GM12878 (cell line): ENCODE measurements around the gene ASB15. TPM values are rescaled to one million over a fixed set of nuclear protein-coding genes. Genes with fewer than 3 reads are reported as not detected.

Experiments used
- ATAC-seq: fragments of 200-7000 bp; cut with Tn5 transposase; 3 replicates; pipeline ENCODE4 v1.9.1; 2020; ENCODE audit warnings: mild to moderate bottlenecking, moderate library complexity
- BruUV-seq: library from RNA; stranded (reverse); fragments of 400-500 nt; replicated peaks from 2 replicates; lab custom pipeline; 2021; lab: Mats Ljungman, UMichigan
- CTCF ChIA-PET: fragments of 300-600 bp; sonication (Branson Sonifier 250); formaldehyde crosslinking; extraction: SDS; loops from one replicate; lab custom pipeline; 2021; ENCODE audit warnings: inconsistent platforms; lab: Yijun Ruan, JAX
- POLR2A ChIA-PET: fragments of 350-600 bp; formaldehyde crosslinking; extraction: SDS; loops from one replicate; lab custom pipeline; 2021; ENCODE audit warnings: inconsistent platforms; lab: Charles Lee
- RAD21 ChIA-PET: fragments of 300-600 bp; sonication (Branson Sonifier 250); formaldehyde crosslinking; loops from one replicate; lab custom pipeline; 2023; ENCODE audit warnings: antibody characterized with exemption; ENCODE audit not compliant: unreplicated experiment; lab: Charles Lee
- SMC1A ChIA-PET: fragments of 300-600 bp; sonication (Branson Sonifier 250); formaldehyde crosslinking; loops from one replicate; lab custom pipeline; 2023; ENCODE audit not compliant: unreplicated experiment, uncharacterized antibody; lab: Charles Lee
- DNase-seq: peaks from one replicate; pipeline ENCODE4 v3.0.0-alpha.2; 2011; ENCODE audit warnings: low read depth, low spot score
- FAIRE-seq: peaks from 3 replicates; lab custom pipeline; 2011; peaks lifted over from hg19 to GRCh38; lab: Jason Lieb, UNC
- H2AFZ ChIP-seq: 2 replicates; pipeline ENCODE4 v1.6.0; 2011; ENCODE audit warnings: low read depth, low read length, control low read depth; ENCODE audit not compliant: control insufficient read depth
- H3K27ac ChIP-seq: 2 replicates; pipeline ENCODE4 v1.5.1; 2011; ENCODE audit warnings: control low read depth; ENCODE audit not compliant: control insufficient read depth, insufficient read depth
- H3K27me3 ChIP-seq, 2 experiments: replicated peaks in 1 of 2; 2 replicates each; pipeline versions ENCODE4 v1.6.0 to v1.6.1; 2011; ENCODE audit warnings: low read length in 1 of 2; ENCODE audit not compliant: control insufficient read depth in 2 of 2, insufficient read depth in 2 of 2
- H3K36me3 ChIP-seq, 2 experiments: 2 replicates each; pipeline ENCODE4 v1.5.1; 2011; ENCODE audit warnings: low read length in 1 of 2; ENCODE audit not compliant: control insufficient read depth in 2 of 2, insufficient read depth in 2 of 2
- H3K4me1 ChIP-seq: 2 replicates; pipeline ENCODE4 v1.6.1; 2011; ENCODE audit warnings: mild to moderate bottlenecking, low read length, moderate library complexity, mixed read lengths; ENCODE audit not compliant: control insufficient read depth, insufficient read depth
- H3K4me2 ChIP-seq: 2 replicates; pipeline ENCODE4 v1.6.0; 2011; ENCODE audit warnings: control low read depth; ENCODE audit not compliant: control insufficient read depth, insufficient read depth
- H3K4me3 ChIP-seq: fragments of 200-600 bp; sonication (generic); 2 replicates; pipeline ENCODE4 v1.5.1; 2016
- H3K79me2 ChIP-seq: 2 replicates; pipeline ENCODE4 v1.6.0; 2011; ENCODE audit warnings: low read length; ENCODE audit not compliant: control insufficient read depth, insufficient read depth
- H3K9ac ChIP-seq: 2 replicates; pipeline ENCODE4 v1.8.0; 2011; ENCODE audit warnings: low read length, control low read depth, mixed read lengths; ENCODE audit not compliant: control insufficient read depth, insufficient read depth
- H3K9me3 ChIP-seq: replicated peaks from 3 replicates; pipeline ENCODE4 v1.5.1; 2011; ENCODE audit warnings: mild to moderate bottlenecking, low read length; ENCODE audit not compliant: control insufficient read depth, insufficient read depth
- H4K20me1 ChIP-seq: 2 replicates; pipeline ENCODE4 v1.6.0; 2011; ENCODE audit not compliant: control insufficient read depth, insufficient read depth
- ATF7 ChIP-seq: fragments of 450-650 bp; IDR thresholded peaks from 2 replicates; pipeline ENCODE4 v1.6.1; 2016; ENCODE audit warnings: low read depth, mild to moderate bottlenecking
- CREM ChIP-seq: IDR thresholded peaks from 2 replicates; pipeline ENCODE4 v1.6.1; 2014; ENCODE audit warnings: antibody characterized with exemption, low read depth
- ETV6 ChIP-seq, 2 experiments: fragments of 450-650 bp in 1 of 2; IDR thresholded peaks in 1 of 2; conservative IDR thresholded peaks in 1 of 2; 2 replicates each; pipeline ENCODE4 v1.6.1; 2014; ENCODE audit warnings: antibody characterized with exemption in 1 of 2, borderline replicate concordance in 1 of 2, low read depth in 1 of 2, mild to moderate bottlenecking in 1 of 2, moderate library complexity in 1 of 2
- FOXM1 ChIP-seq: IDR thresholded peaks from 2 replicates; pipeline ENCODE4 v1.6.1; 2012; ENCODE audit warnings: low read depth, mild to moderate bottlenecking, inconsistent platforms, low read length, moderate library complexity
- KAT2A ChIP-seq: conservative IDR thresholded peaks from 2 replicates; pipeline ENCODE4 v1.6.1; 2011; ENCODE audit warnings: low read depth, low read length; ENCODE audit not compliant: control insufficient read depth
- LARP7 ChIP-seq: fragments of 450-650 bp; IDR thresholded peaks from 2 replicates; pipeline ENCODE4 v1.6.1; 2017; ENCODE audit warnings: mild to moderate bottlenecking
- PAX5 ChIP-seq: IDR thresholded peaks from 2 replicates; pipeline ENCODE4 v1.6.1; 2011; ENCODE audit warnings: low read depth, low read length, borderline replicate concordance
- POLR2A ChIP-seq: IDR thresholded peaks from 2 replicates; pipeline ENCODE4 v1.6.1; 2011; ENCODE audit warnings: low read depth, mild to moderate bottlenecking, low read length
- SIN3A ChIP-seq: IDR thresholded peaks from 2 replicates; pipeline ENCODE4 v1.6.1; 2012; ENCODE audit warnings: low read depth, low read length, improper control_type of control experiment
- TCF12 ChIP-seq: IDR thresholded peaks from 2 replicates; pipeline ENCODE4 v1.6.1; 2011; ENCODE audit warnings: low read depth, mild to moderate bottlenecking, low read length
- TCF3 ChIP-seq: IDR thresholded peaks from 2 replicates; pipeline ENCODE4 v1.6.1; 2012; ENCODE audit warnings: low read depth, mild to moderate bottlenecking, low read length, borderline replicate concordance; ENCODE audit not compliant: insufficient read depth
- ZZZ3 ChIP-seq: IDR thresholded peaks from 2 replicates; pipeline ENCODE4 v1.6.1; 2011; ENCODE audit warnings: low read depth; ENCODE audit not compliant: control insufficient read depth, insufficient read length
- WGBS: methylation state at CpG from one replicate; pipeline ENCODE4 v1.1.6; 2016; ENCODE audit warnings: low lambda C conversion rate; ENCODE audit not compliant: insufficient replicate concordance, insufficient coverage; ENCODE audit errors: missing lambda C conversion rate; 5-methylcytosine and 5-hydroxymethylcytosine counted together
- in situ Hi-C: fragments of 300-500 bp; cut with MboI; formaldehyde crosslinking; loops from 9 replicates; pipeline ENCODE4 v1.14.3; 2018; ENCODE audit warnings: mixed read lengths
- intact Hi-C: fragments of 100-400 bp; cut with micrococcal nuclease; formaldehyde crosslinking; loops from one replicate; pipeline ENCODE4 v1.14.2; 2022; ENCODE audit not compliant: unreplicated experiment
- polyA plus RNA-seq, 11 experiments: library from polyadenylated mRNA; depleted of rRNA in 4 of 11; unstranded in 6 of 11; stranded (reverse) in 5 of 11; fragments of >200 nt; fragmentation: Nextera tagmentation in 4 of 11; fragmentation: Illumina TruSeq in 1 of 11; extraction: Ambion mirVana in 4 of 11; extraction: Trizol in 1 of 11; gene quantifications; 1 replicate in 1 of 11; 2 replicates in 10 of 11; pipeline versions ENCODE4 v1.2.1 to v1.2.3, GENCODE V29; 2011 to 2016; ENCODE audit warnings: inconsistent platforms in 2 of 11, missing spikeins in 2 of 11, low read depth in 1 of 11
- total RNA-seq, 4 experiments: library from RNA; depleted of rRNA in 3 of 4; stranded (reverse); fragments of >200 nt in 3 of 4; fragmentation: Illumina TruSeq in 1 of 4; extraction: Trizol in 1 of 4; gene quantifications; 2 replicates each; pipeline versions ENCODE4 v1.2.1 to v1.2.3, GENCODE V29; 2013 to 2021
- TF ChIP-seq, protein P1 (sequence below): fragments of 450-650 bp; IDR thresholded peaks from 2 replicates; pipeline ENCODE4 v1.6.1; 2014; ENCODE audit warnings: mild to moderate bottlenecking
- TF ChIP-seq, protein P2 (sequence below): fragments of 450-650 bp; formaldehyde crosslinking; IDR thresholded peaks from 2 replicates; pipeline ENCODE4 v1.4.0; 2022; ENCODE audit warnings: mild to moderate bottlenecking, moderate library complexity
- TF ChIP-seq, protein P3 (sequence below): fragments of 450-650 bp; IDR thresholded peaks from 2 replicates; pipeline ENCODE4 v1.6.1; 2017; ENCODE audit warnings: low read depth, mild to moderate bottlenecking, moderate library complexity
- TF ChIP-seq, protein P4 (sequence below): IDR thresholded peaks from 2 replicates; pipeline ENCODE4 v1.6.1; 2012; ENCODE audit warnings: low read length, inconsistent platforms

The ASB15 gene
- total and polyA plus RNA-seq, 10 of the 15 experiments (the other 5 are each of a cell fraction or from before 2014, with no cell fraction given) = not detected

DNA sequence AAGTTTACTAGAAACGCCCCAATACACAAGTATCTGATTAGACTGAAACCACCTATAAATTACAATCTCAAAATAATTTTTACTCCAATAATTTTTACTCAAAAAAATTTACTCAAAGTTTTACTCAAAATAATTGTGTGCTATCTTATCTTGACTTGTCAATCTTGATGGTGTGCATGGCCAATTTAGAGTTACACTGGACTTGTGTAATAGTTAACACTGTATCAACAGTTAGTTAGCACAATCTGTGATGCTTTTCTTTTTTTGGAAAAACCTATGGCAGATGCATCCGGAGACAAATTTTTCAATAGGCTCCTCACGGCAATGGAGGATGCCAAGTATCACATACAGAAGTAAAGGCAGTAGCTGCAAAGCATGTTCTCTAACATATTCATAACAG, 79.0 kb downstream of the ASB15 start:
- CTCF ChIA-PET = interaction anchor here (0.7 to 3.3 kb wide), 3 partner anchors 10 to 184 kb away, joined by 3 to 22 read pairs (median 7); no protein-coding TSS in a partner anchor
- BruUV-seq = no TSS peak
- Histone ChIP-seq H3K27ac (no peak overlapping the region), H3K79me2 (no peaks in the 10 kb centered on the region), H3K9me3 (no peaks in the 10 kb centered on the region), H2AFZ (no peak overlapping the region), H3K4me3 (no peak overlapping the region), H3K27me3 (no peaks in the 10 kb centered on the region), H3K4me2 (no peak overlapping the region), H4K20me1 (no peaks in the 10 kb centered on the region), H3K36me3 (no peaks in the 10 kb centered on the region; a peak in 1 of 4 replicates), H3K4me1 (no peaks in the 10 kb centered on the region), H3K9ac (no peak overlapping the region)
- 98% methylated on average over 3 of the region's 3 CpGs for WGBS
- SMC1A ChIA-PET = interaction anchor here (0.6 to 2.5 kb wide), 5 partner anchors 15 to 192 kb away, joined by 3 to 30 read pairs (median 12); no protein-coding TSS in a partner anchor
- FAIRE-seq = no peak
- TF ChIP-seq, protein P1, sequence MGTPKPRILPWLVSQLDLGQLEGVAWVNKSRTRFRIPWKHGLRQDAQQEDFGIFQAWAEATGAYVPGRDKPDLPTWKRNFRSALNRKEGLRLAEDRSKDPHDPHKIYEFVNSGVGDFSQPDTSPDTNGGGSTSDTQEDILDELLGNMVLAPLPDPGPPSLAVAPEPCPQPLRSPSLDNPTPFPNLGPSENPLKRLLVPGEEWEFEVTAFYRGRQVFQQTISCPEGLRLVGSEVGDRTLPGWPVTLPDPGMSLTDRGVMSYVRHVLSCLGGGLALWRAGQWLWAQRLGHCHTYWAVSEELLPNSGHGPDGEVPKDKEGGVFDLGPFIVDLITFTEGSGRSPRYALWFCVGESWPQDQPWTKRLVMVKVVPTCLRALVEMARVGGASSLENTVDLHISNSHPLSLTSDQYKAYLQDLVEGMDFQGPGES = no peak
- TF ChIP-seq, protein P2, sequence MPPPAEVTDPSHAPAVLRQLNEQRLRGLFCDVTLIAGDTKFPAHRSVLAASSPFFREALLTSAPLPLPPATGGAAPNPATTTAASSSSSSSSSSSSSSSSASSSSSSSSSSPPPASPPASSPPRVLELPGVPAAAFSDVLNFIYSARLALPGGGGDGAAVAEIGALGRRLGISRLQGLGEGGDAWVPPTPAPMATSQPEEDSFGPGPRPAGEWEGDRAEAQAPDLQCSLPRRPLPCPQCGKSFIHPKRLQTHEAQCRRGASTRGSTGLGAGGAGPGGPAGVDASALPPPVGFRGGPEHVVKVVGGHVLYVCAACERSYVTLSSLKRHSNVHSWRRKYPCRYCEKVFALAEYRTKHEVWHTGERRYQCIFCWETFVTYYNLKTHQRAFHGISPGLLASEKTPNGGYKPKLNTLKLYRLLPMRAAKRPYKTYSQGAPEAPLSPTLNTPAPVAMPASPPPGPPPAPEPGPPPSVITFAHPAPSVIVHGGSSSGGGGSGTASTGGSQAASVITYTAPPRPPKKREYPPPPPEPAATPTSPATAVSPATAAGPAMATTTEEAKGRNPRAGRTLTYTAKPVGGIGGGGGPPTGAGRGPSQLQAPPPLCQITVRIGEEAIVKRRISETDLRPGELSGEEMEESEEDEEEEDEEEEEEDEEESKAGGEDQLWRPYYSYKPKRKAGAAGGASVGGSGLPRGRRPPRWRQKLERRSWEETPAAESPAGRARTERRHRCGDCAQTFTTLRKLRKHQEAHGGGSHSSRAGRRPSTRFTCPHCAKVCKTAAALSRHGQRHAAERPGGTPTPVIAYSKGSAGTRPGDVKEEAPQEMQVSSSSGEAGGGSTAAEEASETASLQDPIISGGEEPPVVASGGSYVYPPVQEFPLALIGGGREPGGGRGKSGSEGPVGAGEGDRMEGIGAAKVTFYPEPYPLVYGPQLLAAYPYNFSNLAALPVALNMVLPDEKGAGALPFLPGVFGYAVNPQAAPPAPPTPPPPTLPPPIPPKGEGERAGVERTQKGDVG = no peak
- TF ChIP-seq ETV6 (conservative IDR thresholded peaks at IDR 0.05 in 1 of 2, IDR thresholded peaks at IDR 0.05 in 1 of 2; ENCODE audit: borderline replicate concordance in 1 of 2, low read depth in 1 of 2) = no peak
- no peak for TF ChIP-seq CREM
- TF ChIP-seq TCF3 = no peak
- TF ChIP-seq ATF7 = no peak
- TF ChIP-seq, protein P3, sequence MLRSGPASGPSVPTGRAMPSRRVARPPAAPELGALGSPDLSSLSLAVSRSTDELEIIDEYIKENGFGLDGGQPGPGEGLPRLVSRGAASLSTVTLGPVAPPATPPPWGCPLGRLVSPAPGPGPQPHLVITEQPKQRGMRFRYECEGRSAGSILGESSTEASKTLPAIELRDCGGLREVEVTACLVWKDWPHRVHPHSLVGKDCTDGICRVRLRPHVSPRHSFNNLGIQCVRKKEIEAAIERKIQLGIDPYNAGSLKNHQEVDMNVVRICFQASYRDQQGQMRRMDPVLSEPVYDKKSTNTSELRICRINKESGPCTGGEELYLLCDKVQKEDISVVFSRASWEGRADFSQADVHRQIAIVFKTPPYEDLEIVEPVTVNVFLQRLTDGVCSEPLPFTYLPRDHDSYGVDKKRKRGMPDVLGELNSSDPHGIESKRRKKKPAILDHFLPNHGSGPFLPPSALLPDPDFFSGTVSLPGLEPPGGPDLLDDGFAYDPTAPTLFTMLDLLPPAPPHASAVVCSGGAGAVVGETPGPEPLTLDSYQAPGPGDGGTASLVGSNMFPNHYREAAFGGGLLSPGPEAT = no peak
- no peak for TF ChIP-seq POLR2A
- TF ChIP-seq TCF12 = no peak
- TF ChIP-seq ZZZ3 = no peak
- TF ChIP-seq FOXM1 = no peak
- TF ChIP-seq KAT2A = no peak
- TF ChIP-seq, protein P4, sequence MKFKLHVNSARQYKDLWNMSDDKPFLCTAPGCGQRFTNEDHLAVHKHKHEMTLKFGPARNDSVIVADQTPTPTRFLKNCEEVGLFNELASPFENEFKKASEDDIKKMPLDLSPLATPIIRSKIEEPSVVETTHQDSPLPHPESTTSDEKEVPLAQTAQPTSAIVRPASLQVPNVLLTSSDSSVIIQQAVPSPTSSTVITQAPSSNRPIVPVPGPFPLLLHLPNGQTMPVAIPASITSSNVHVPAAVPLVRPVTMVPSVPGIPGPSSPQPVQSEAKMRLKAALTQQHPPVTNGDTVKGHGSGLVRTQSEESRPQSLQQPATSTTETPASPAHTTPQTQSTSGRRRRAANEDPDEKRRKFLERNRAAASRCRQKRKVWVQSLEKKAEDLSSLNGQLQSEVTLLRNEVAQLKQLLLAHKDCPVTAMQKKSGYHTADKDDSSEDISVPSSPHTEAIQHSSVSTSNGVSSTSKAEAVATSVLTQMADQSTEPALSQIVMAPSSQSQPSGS = no peak
- TF ChIP-seq LARP7 = no peak
- no peak for TF ChIP-seq PAX5
- no peak for TF ChIP-seq SIN3A
- in situ Hi-C loops = no loop called here
- POLR2A ChIA-PET = no interaction called here
- ATAC-seq = no peak
- DNase-seq = no peak
- RAD21 ChIA-PET = interaction anchor here (2.4 kb wide), 1 partner anchor 192 kb away, joined by 25 read pairs; no protein-coding TSS in a partner anchor
- intact Hi-C loops = no loop called here
